Osteoblast (primary cell): ENCODE results near the gene AGPAT4. TPM values are rescaled to one million over a fixed set of nuclear protein-coding genes. Genes with fewer than 3 reads are reported as not detected.
A peak's percentile ranks its signal among the peaks of the same experiment; 100 is the strongest.

ENCODE experiments used
- DNase-seq: peaks from one replicate; pipeline ENCODE4 v3.0.0; 2011; ENCODE audit warnings: low spot score, mixed read lengths; ENCODE audit not compliant: insufficient read length; ENCODE audit errors: missing footprints
- H2AFZ ChIP-seq: 2 replicates; pipeline ENCODE4 v1.6.0; 2011; ENCODE audit warnings: mild to moderate bottlenecking, low read length
- H3K27ac ChIP-seq: 2 replicates; pipeline ENCODE4 v1.5.1; 2011; ENCODE audit warnings: mild to moderate bottlenecking, low read depth, low read length, moderate library complexity
- H3K27me3 ChIP-seq: 2 replicates; pipeline ENCODE4 v1.6.0; 2012; ENCODE audit warnings: mild to moderate bottlenecking, control low read depth, inconsistent platforms, low read length, moderate library complexity; ENCODE audit not compliant: insufficient read depth
- H3K36me3 ChIP-seq: 2 replicates; pipeline ENCODE4 v1.5.1; 2011; ENCODE audit warnings: mild to moderate bottlenecking, low read length, control low read depth, moderate library complexity; ENCODE audit not compliant: insufficient read depth
- H3K4me1 ChIP-seq: 2 replicates; pipeline ENCODE4 v1.5.1; 2011; ENCODE audit warnings: mild to moderate bottlenecking, low read length, control low read depth, moderate library complexity; ENCODE audit not compliant: insufficient read depth
- H3K4me2 ChIP-seq: 2 replicates; pipeline ENCODE4 v1.6.0; 2011; ENCODE audit warnings: mild to moderate bottlenecking, low read length; ENCODE audit not compliant: insufficient read depth
- H3K4me3 ChIP-seq: fragments of 200-600 bp; sonication (generic); 3 replicates; pipeline ENCODE4 v1.5.1; 2012; ENCODE audit warnings: mild to moderate bottlenecking, low read length, inconsistent platforms; ENCODE audit not compliant: insufficient read depth
- H3K79me2 ChIP-seq: 2 replicates; pipeline ENCODE4 v1.6.0; 2012; ENCODE audit warnings: mild to moderate bottlenecking, low read length, control low read depth, inconsistent platforms; ENCODE audit not compliant: insufficient read depth
- H3K9me3 ChIP-seq: 2 replicates; pipeline ENCODE4 v1.5.1; 2011; ENCODE audit warnings: low read depth, low read length, control low read depth
- H4K20me1 ChIP-seq: 2 replicates; pipeline ENCODE4 v1.6.0; 2012; ENCODE audit warnings: mild to moderate bottlenecking, low read length, control low read depth; ENCODE audit not compliant: insufficient read depth
- CTCF ChIP-seq: IDR thresholded peaks from 2 replicates; pipeline ENCODE4 v1.5.1; 2011; ENCODE audit warnings: mild to moderate bottlenecking, low read depth, low read length, moderate library complexity; ENCODE audit errors: extremely low read depth
- total RNA-seq: library from RNA; depleted of rRNA; stranded (reverse); fragments of >200 nt; gene quantifications from 2 replicates; pipeline ENCODE4 v1.2.3, GENCODE V29; 2012

AGPAT4 gene
- total RNA-seq, 1 donor = 13.8 TPM

DNA sequence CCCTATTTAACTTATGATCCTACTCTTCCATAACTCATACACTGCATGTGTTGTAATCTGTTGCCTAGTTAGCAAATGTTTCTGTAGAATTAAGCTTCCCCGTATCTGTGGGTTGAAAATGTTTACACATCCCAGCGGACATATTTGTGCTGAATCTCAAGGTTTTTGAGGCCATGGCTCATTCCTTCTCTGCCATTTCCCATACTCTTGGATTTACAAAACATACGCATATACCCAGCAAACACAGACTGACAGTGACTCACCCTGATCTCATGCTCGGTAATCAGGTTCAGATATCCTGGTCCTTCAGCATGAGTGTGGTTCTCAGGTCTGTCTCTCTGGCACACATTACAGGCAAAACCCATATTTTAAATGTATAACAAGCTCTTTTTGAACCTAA is 58.7 kb downstream of the AGPAT4 start:
- Histone ChIP-seq H3K36me3 (no peaks in the 10 kb centered on the region), H3K27ac (peak overlapping the region; percentile 86), H2AFZ (peak overlapping the region; percentile 42), H3K4me3 (no peak overlapping the region), H3K79me2 (peaks cover 3% of the 10 kb centered on the region), H3K27me3 (no peaks in the 10 kb centered on the region), H3K4me2 (peak overlapping the region; percentile 20), H4K20me1 (no peaks in the 10 kb centered on the region), H3K9me3 (no peaks in the 10 kb centered on the region), H3K4me1 (peaks cover 15% of the 10 kb centered on the region)
- peak; percentile 92 for DNase-seq
- no peak for TF ChIP-seq CTCF

GRCh38 chr6:161214722-161215121 is 59.1 kb downstream of the AGPAT4 start:
- TF ChIP-seq CTCF = no peak
- Histone ChIP-seq H3K4me1 (peaks cover 15% of the 10 kb centered on the region), H4K20me1 (no peaks in the 10 kb centered on the region), H3K36me3 (no peaks in the 10 kb centered on the region), H3K4me2 (peak overlapping the region; percentile 20), H3K27me3 (no peaks in the 10 kb centered on the region), H3K79me2 (peaks cover 3% of the 10 kb centered on the region), H3K27ac (peak overlapping the region; percentile 86), H2AFZ (no peak overlapping the region), H3K4me3 (no peak overlapping the region), H3K9me3 (no peaks in the 10 kb centered on the region)
- no peak for DNase-seq

- Histone ChIP-seq H3K4me3 (no peak overlapping the region), H3K9me3 (no peaks in the 10 kb centered on the region), H3K4me2 (no peak overlapping the region), H3K79me2 (peaks cover 3% of the 10 kb centered on the region), H3K4me1 (peaks cover 15% of the 10 kb centered on the region), H4K20me1 (no peaks in the 10 kb centered on the region), H3K27me3 (no peaks in the 10 kb centered on the region), H2AFZ (no peak overlapping the region), H3K36me3 (no peaks in the 10 kb centered on the region), H3K27ac (no peak overlapping the region)
- no peak for TF ChIP-seq CTCF
- no peak for DNase-seq
These were observed 61.0 kb downstream of the AGPAT4 start for GRCh38 chr6:161212902-161213301.

- Histone ChIP-seq H3K36me3 (no peaks in the 10 kb centered on the region), H4K20me1 (no peaks in the 10 kb centered on the region), H3K4me3 (no peak overlapping the region), H3K4me1 (peaks cover 15% of the 10 kb centered on the region), H3K27me3 (no peaks in the 10 kb centered on the region), H2AFZ (no peak overlapping the region), H3K4me2 (no peak overlapping the region), H3K27ac (no peak overlapping the region), H3K79me2 (peaks cover 3% of the 10 kb centered on the region), H3K9me3 (no peaks in the 10 kb centered on the region)
- TF ChIP-seq CTCF = no peak
- no peak for DNase-seq
These were observed 62.4 kb downstream of the AGPAT4 start for GRCh38 chr6:161211380-161212035.
